Chondrocyte (in vitro differentiated cells): ENCODE measurements around the gene POU2AF2. TPM values are rescaled to one million over a fixed set of nuclear protein-coding genes. Genes with fewer than 3 reads are reported as not detected.

Source experiments
- DNase-seq: peaks from one replicate; pipeline ENCODE4 v3.0.0; 2021; ENCODE audit warnings: mixed read lengths, low spot score
- H3K27ac Mint-ChIP-seq: one replicate; pipeline ENCODE4 v1.8.0; 2021; ENCODE audit warnings: mild to moderate bottlenecking, moderate library complexity, mixed read lengths; ENCODE audit not compliant: unreplicated experiment
- H3K27me3 Mint-ChIP-seq: 2 replicates; pipeline ENCODE4 v1.8.0; 2021; ENCODE audit warnings: low read depth, mixed read lengths
- H3K36me3 Mint-ChIP-seq: 2 replicates; pipeline ENCODE4 v1.8.0; 2021; ENCODE audit warnings: low read depth, mixed read lengths
- H3K4me1 Mint-ChIP-seq: 2 replicates; pipeline ENCODE4 v1.8.0; 2021; ENCODE audit warnings: low read depth, mild to moderate bottlenecking, mixed read lengths
- H3K4me3 Mint-ChIP-seq: one replicate; pipeline ENCODE4 v1.8.0; 2021; ENCODE audit warnings: mild to moderate bottlenecking, moderate library complexity, mixed read lengths; ENCODE audit not compliant: unreplicated experiment
- H3K9me3 Mint-ChIP-seq: 2 replicates; pipeline ENCODE4 v1.8.0; 2021; ENCODE audit warnings: low read depth, mixed read lengths
- CTCF ChIP-seq: fragments of 200-600 bp; sonication (generic); IDR thresholded peaks from 2 replicates; pipeline ENCODE4 v1.5.0; 2021; ENCODE audit warnings: antibody characterized with exemption, mild to moderate bottlenecking, moderate library complexity
- total RNA-seq: library from RNA; stranded (reverse); gene quantifications from 3 replicates; pipeline ENCODE4 v1.2.1, GENCODE V29; 2021

The POU2AF2 gene
- total RNA-seq, 1 donor from 2014 or later: not detected

- Mint-ChIP-seq H3K4me3 (no peak overlapping the region), H3K27me3 (no peaks in the 10 kb centered on the region), H3K27ac (no peak overlapping the region), H3K4me1 (peaks cover 12% of the 10 kb centered on the region), H3K36me3 (peaks cover 8% of the 10 kb centered on the region), H3K9me3 (peaks cover 11% of the 10 kb centered on the region)
- TF ChIP-seq CTCF: no peak
- DNase-seq: no peak
Observed at GRCh38 chr11:111225881-111226280, 19.6 kb upstream of the POU2AF2 start.

- peaks cover 10% of the 10 kb centered on the region for H3K9me3 Mint-ChIP-seq
- no peak for DNase-seq
Observed at GRCh38 chr11:111229604-111230003, 15.9 kb upstream of the POU2AF2 start.

GRCh38 chr11:111230122-111230465 lies 15.4 kb upstream of the POU2AF2 start:
- H3K4me3 Mint-ChIP-seq: no peak overlapping the region
- no peak for TF ChIP-seq CTCF

More at GRCh38 chr11:111229604-111230003, 15.9 kb upstream of the POU2AF2 start:
- Mint-ChIP-seq H3K27me3 (peaks cover 6% of the 10 kb centered on the region), H3K4me3 (no peak overlapping the region), H3K36me3 (peaks cover 7% of the 10 kb centered on the region), H3K4me1 (peaks cover 14% of the 10 kb centered on the region), H3K27ac (no peak overlapping the region)
- TF ChIP-seq CTCF: no peak

GRCh38 chr11:111231836-111232235 lies 13.7 kb upstream of the POU2AF2 start:
- no peaks in the 10 kb centered on the region for H3K9me3 Mint-ChIP-seq
- no peak for DNase-seq
- peaks cover 6% of the 10 kb centered on the region for H3K27me3 Mint-ChIP-seq
- H3K36me3 Mint-ChIP-seq: no peaks in the 10 kb centered on the region
- no peak overlapping the region for H3K27ac Mint-ChIP-seq
- no peak overlapping the region for H3K4me3 Mint-ChIP-seq
- peaks cover 14% of the 10 kb centered on the region for H3K4me1 Mint-ChIP-seq
- no peak for TF ChIP-seq CTCF

More at GRCh38 chr11:111230122-111230465, 15.4 kb upstream of the POU2AF2 start:
- Mint-ChIP-seq H3K4me1 (peaks cover 14% of the 10 kb centered on the region), H3K9me3 (peaks cover 5% of the 10 kb centered on the region), H3K27me3 (peaks cover 6% of the 10 kb centered on the region), H3K36me3 (peaks cover 4% of the 10 kb centered on the region), H3K27ac (no peak overlapping the region)
- DNase-seq: no peak

- Mint-ChIP-seq H3K4me1 (no peaks in the 10 kb centered on the region), H3K27ac (no peak overlapping the region), H3K27me3 (peaks cover 16% of the 10 kb centered on the region), H3K9me3 (no peaks in the 10 kb centered on the region), H3K4me3 (no peak overlapping the region), H3K36me3 (no peaks in the 10 kb centered on the region)
- DNase-seq: no peak
- no peak for TF ChIP-seq CTCF
Observed at GRCh38 chr11:111236383-111236782, 9.1 kb upstream of the POU2AF2 start.
